Measurements from ENCODE around the gene TMEM151B. TPM values are rescaled to one million over a fixed set of nuclear protein-coding genes. Genes with fewer than 3 reads are reported as not detected.

The TMEM151B gene
- total and polyA plus RNA-seq, 7 donors, result 0.16 to 1.1 (median 0.63) TPM; not detected in 2

DNA sequence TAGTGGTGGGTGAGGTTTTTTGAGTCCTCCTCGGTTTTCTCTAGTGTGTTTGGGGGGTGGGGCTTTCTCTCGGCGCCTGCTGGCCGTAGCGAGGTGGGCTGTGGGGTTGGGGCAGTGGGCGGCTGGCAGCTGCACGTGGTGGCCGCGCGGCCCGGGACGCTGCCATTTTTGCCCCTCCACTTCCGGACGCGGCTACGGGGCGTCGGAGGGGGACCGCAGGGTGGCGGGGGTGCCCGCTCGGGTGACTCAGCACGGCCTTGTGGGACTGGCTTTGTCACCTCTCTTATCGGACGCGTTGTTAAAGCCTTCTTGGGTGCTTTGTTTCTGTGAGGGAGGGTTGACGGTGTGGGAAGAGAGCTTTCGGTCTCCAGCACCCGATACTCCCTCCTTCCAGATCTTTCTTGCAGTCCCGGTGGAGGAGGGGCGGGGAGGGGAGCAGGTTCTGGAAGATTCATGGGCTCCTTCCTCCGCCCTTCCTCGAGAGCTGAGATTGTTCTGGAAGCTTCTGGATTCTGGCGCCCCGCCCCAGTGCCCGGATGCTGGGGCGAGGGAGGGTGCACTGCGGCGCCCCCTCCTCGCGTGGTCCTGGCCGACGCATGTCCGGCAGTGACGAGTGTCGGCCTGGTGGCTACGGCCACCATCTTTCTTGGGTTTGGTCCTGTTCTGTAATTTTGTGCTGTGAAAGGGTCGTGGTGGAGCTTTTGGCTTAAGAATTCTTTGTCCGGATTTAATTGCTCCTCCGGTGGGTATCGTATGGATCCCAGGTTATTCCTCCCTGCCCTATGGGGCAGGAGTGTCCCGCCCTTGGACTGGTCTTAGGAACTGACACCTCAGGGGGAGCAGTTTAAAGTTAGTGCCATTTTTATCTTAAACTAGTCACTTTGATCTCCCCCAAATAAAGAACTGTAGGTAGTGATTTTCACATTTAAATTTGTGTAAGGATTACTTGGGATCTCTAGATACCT lies 22.6 kb upstream of the TMEM151B start:
- Histone ChIP-seq H3K27ac (peak overlapping the region; percentile 96 to 99 (median 96)), H3K4me1 (peaks cover 0 to 25% (median 24%) of the 10 kb centered on the region in 4 donors), H3K36me3 (peaks cover 22 to 39% (median 38%) of the 10 kb centered on the region in 4 donors), H3K4me3 (peak overlapping the region; percentile 68 to 98 (median 82)), H3K9me3 (no peaks in the 10 kb centered on the region), H3K27me3 (no peaks in the 10 kb centered on the region)
- WGBS, 2 donors, result 0% methylated on average over 52 of the region's 52 CpGs
- peak; percentile 87 for DNase-seq
- intact Hi-C loops (cut with DNase I), result no loop called here
- TF ChIP-seq, protein P1, sequence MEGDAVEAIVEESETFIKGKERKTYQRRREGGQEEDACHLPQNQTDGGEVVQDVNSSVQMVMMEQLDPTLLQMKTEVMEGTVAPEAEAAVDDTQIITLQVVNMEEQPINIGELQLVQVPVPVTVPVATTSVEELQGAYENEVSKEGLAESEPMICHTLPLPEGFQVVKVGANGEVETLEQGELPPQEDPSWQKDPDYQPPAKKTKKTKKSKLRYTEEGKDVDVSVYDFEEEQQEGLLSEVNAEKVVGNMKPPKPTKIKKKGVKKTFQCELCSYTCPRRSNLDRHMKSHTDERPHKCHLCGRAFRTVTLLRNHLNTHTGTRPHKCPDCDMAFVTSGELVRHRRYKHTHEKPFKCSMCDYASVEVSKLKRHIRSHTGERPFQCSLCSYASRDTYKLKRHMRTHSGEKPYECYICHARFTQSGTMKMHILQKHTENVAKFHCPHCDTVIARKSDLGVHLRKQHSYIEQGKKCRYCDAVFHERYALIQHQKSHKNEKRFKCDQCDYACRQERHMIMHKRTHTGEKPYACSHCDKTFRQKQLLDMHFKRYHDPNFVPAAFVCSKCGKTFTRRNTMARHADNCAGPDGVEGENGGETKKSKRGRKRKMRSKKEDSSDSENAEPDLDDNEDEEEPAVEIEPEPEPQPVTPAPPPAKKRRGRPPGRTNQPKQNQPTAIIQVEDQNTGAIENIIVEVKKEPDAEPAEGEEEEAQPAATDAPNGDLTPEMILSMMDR (IDR thresholded peaks at IDR 0.05), result no peak
- TF ChIP-seq POLR2A (IDR thresholded peaks at IDR 0.05) (no peak), EP300 (IDR thresholded peaks at IDR 0.05) (peak in 1 of 4 donors; percentile 39), POLR2AphosphoS5 (IDR thresholded peaks at IDR 0.05) (peak in 3 of 4 donors; percentile 10 to 76 (median 29))

DNA sequence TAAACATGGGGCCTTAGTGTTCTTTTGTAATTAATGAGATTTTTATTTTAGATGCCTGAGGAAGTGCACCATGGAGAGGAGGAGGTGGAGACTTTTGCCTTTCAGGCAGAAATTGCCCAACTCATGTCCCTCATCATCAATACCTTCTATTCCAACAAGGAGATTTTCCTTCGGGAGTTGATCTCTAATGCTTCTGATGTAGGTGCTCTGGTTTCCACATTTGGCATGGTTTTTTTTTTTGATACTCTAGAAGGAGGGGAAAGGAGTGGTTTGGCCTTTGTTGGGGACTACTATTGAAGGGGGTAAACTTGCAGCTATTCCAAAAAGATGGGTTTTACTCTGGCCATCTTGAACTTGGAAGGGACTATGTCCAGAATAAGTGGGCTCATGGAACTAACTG lies 21.7 kb upstream of the TMEM151B start:
- DNase-seq, result no peak
- no peaks in the 10 kb centered on the region for H3K27me3 ChIP-seq
- H3K4me1 ChIP-seq, result peaks cover 0 to 25% (median 24%) of the 10 kb centered on the region in 4 donors
- H3K27ac ChIP-seq, result peak overlapping the region; percentile 96 to 99 (median 96)
- H3K4me3 ChIP-seq, result peak overlapping the region; percentile 68 to 98 (median 82)
- WGBS, 2 donors, result 20 to 32% methylated on average over 1 of the region's 1 CpG
- intact Hi-C loops (cut with DNase I), result no loop called here
- peaks cover 30 to 49% (median 48%) of the 10 kb centered on the region in 4 donors for H3K36me3 ChIP-seq
- no peaks in the 10 kb centered on the region for H3K9me3 ChIP-seq
- TF ChIP-seq, protein P1 (IDR thresholded peaks at IDR 0.05), result no peak
- TF ChIP-seq POLR2AphosphoS5 (IDR thresholded peaks at IDR 0.05) (no peak), EP300 (IDR thresholded peaks at IDR 0.05) (no peak), POLR2A (IDR thresholded peaks at IDR 0.05) (no peak)

- intact Hi-C loops (cut with DNase I), result no loop called here
- no peaks in the 10 kb centered on the region for H3K27me3 ChIP-seq
- no peak overlapping the region for H3K4me3 ChIP-seq
- no peak for TF ChIP-seq EP300 (IDR thresholded peaks at IDR 0.05)
- no peak for TF ChIP-seq POLR2A (IDR thresholded peaks at IDR 0.05)
- no peak for TF ChIP-seq POLR2AphosphoS5 (IDR thresholded peaks at IDR 0.05)
- TF ChIP-seq, protein P1 (IDR thresholded peaks at IDR 0.05), result no peak
- no peak for DNase-seq
- peaks cover 36 to 55% (median 52%) of the 10 kb centered on the region in 4 donors for H3K36me3 ChIP-seq
- WGBS, 2 donors, result 80 to 83% methylated on average over 9 of the region's 9 CpGs
- no peaks in the 10 kb centered on the region for H3K9me3 ChIP-seq
- H3K27ac ChIP-seq, result peak overlapping the region in 3 of 4 donors; percentile 0 to 96 (median 96)
- peaks cover 0 to 29% (median 25%) of the 10 kb centered on the region in 4 donors for H3K4me1 ChIP-seq
These were observed 21.0 kb upstream of the TMEM151B start for GRCh38 chr6:44249082-44249748.

DNA sequence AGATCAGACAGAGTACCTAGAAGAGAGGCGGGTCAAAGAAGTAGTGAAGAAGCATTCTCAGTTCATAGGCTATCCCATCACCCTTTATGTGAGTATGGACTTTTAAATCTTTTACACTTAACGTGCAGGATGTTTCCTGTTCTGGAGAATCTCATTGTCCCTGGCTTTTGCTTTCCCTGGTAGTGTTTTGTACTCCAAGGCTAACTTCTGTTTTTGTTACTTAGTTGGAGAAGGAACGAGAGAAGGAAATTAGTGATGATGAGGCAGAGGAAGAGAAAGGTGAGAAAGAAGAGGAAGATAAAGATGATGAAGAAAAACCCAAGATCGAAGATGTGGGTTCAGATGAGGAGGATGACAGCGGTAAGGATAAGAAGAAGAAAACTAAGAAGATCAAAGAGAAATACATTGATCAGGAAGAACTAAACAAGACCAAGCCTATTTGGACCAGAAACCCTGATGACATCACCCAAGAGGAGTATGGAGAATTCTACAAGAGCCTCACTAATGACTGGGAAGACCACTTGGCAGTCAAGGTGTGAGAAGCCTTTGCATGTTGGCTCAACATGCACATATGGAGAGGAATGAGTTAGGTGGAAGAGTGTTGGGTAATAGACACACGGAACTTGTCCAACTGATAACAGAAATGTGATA lies 20.1 kb upstream of the TMEM151B start:
- Histone ChIP-seq H3K4me3 (no peak overlapping the region), H3K4me1 (peaks cover 0 to 31% (median 25%) of the 10 kb centered on the region in 4 donors), H3K36me3 (peaks cover 46 to 65% (median 62%) of the 10 kb centered on the region in 4 donors), H3K27me3 (no peaks in the 10 kb centered on the region), H3K27ac (no peak overlapping the region), H3K9me3 (no peaks in the 10 kb centered on the region)
- intact Hi-C loops (cut with DNase I), result no loop called here
- 62 to 77% methylated on average over 6 of the region's 6 CpGs for WGBS, 2 donors
- TF ChIP-seq, protein P1 (IDR thresholded peaks at IDR 0.05), result no peak
- TF ChIP-seq POLR2A (IDR thresholded peaks at IDR 0.05) (no peak), POLR2AphosphoS5 (IDR thresholded peaks at IDR 0.05) (no peak), EP300 (IDR thresholded peaks at IDR 0.05) (no peak)
- DNase-seq, result no peak

Data from sigmoid colon (tissue), 7 donors.